Lower lobe of right lung (tissue), 2 donors: ENCODE data around the gene UBASH3A. TPM values are rescaled to one million over a fixed set of nuclear protein-coding genes. Genes with fewer than 3 reads are reported as not detected.

Experiments used
- ATAC-seq, 2 donors: fragments of 200-7000 bp; cut with Tn5 transposase; one replicate each; pipeline ENCODE4 v1.9.1; 2020 to 2022; ENCODE audit warnings: mild to moderate bottlenecking in 2 of 2, moderate library complexity in 2 of 2
- DNase-seq: peaks from one replicate; pipeline ENCODE4 v3.0.0-alpha.2; 2020
- H3K27ac ChIP-seq: fragments of 200-600 bp; one replicate; pipeline ENCODE4 v1.8.0; 2022
- H3K27me3 ChIP-seq: fragments of 200-600 bp; one replicate; pipeline ENCODE4 v1.8.0; 2022; ENCODE audit warnings: low read depth
- H3K36me3 ChIP-seq: fragments of 200-600 bp; one replicate; pipeline ENCODE4 v1.8.0; 2022; ENCODE audit warnings: mild to moderate bottlenecking
- H3K4me1 ChIP-seq: fragments of 200-600 bp; one replicate; pipeline ENCODE4 v1.8.0; 2022
- H3K4me3 ChIP-seq: fragments of 200-600 bp; one replicate; pipeline ENCODE4 v1.8.0; 2022; ENCODE audit warnings: mild to moderate bottlenecking
- H3K9me3 ChIP-seq: fragments of 200-600 bp; one replicate; pipeline ENCODE4 v1.8.0; 2022
- CTCF ChIP-seq: fragments of 200-600 bp; IDR thresholded peaks from one replicate; pipeline ENCODE4 v1.8.0; 2022; ENCODE audit warnings: antibody characterized with exemption, mild to moderate bottlenecking
- intact Hi-C: fragments of 100-400 bp; cut with DNase I; formaldehyde crosslinking; loops from one replicate; pipeline ENCODE4 v1.11.0; 2022
- total RNA-seq: library from RNA; stranded (reverse); fragmentation: NEBNext Ultra II Directional; extraction: Animal tissue kit (Norgen Biotek cat#: 25700); gene quantifications from one replicate; pipeline ENCODE4 v1.2.1, GENCODE V29; 2021
- donor health status: DM: no; HTN: yes; CAD: no; lungs with severe emphysema.

UBASH3A gene
- total RNA-seq, 1 donor from 2014 or later, result 1.2 TPM

- no peak overlapping the region for H3K4me3 ChIP-seq
- no peaks in the 10 kb centered on the region for H3K36me3 ChIP-seq
- no peaks in the 10 kb centered on the region for H3K4me1 ChIP-seq
- ATAC-seq (no peak), DNase-seq (no peak)
- H3K9me3 ChIP-seq, result peaks cover 6% of the 10 kb centered on the region
- no peak for TF ChIP-seq CTCF
- intact Hi-C loops, result no loop called here
- H3K27me3 ChIP-seq, result no peaks in the 10 kb centered on the region
- no peak overlapping the region for H3K27ac ChIP-seq
Observed at GRCh38 chr21:42432695-42433094, 29.0 kb downstream of the UBASH3A start.

DNA sequence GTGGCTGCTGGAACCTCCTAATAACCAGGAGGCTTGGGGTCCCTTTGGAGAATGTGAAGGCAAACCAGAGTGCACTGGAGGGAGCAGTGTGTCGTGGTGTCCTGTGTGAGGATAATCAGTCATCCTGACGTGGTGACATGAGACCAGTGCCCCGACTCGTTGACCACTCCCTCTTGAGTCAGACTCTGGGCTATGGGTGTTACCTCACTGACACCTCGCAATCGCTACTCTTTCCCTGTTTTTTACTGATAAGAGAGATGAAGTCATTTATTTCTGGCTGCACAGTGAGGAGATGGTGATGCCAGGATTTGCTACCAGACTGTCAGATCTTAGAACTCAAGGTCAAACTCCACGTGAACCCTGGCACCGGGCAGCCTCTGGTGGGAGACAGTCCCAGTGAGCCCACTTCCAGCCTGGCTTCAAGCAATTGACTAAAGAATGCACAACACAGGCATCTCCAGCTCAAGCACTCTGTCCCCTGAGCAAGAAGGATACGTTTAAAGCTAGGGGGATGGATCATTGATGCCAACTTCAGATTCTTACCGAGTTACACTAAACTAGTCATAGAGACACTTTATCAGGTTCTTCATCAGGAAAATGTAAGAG is 30.3 kb downstream of the UBASH3A start:
- H3K9me3 ChIP-seq, result peaks cover 6% of the 10 kb centered on the region
- no peaks in the 10 kb centered on the region for H3K27me3 ChIP-seq
- H3K36me3 ChIP-seq, result no peaks in the 10 kb centered on the region
- no peaks in the 10 kb centered on the region for H3K4me1 ChIP-seq
- TF ChIP-seq CTCF, result no peak
- ATAC-seq (no peak), DNase-seq (no peak)
- intact Hi-C loops, result no loop called here
- H3K27ac ChIP-seq, result no peak overlapping the region
- no peak overlapping the region for H3K4me3 ChIP-seq

GRCh38 chr21:42434884-42435283 is 31.2 kb downstream of the UBASH3A start:
- intact Hi-C loops, result no loop called here
- Histone ChIP-seq H3K4me3 (no peak overlapping the region), H3K27ac (no peak overlapping the region), H3K36me3 (no peaks in the 10 kb centered on the region), H3K4me1 (no peaks in the 10 kb centered on the region), H3K9me3 (peaks cover 6% of the 10 kb centered on the region), H3K27me3 (no peaks in the 10 kb centered on the region)
- TF ChIP-seq CTCF, result no peak
- ATAC-seq, result no peak
- no peak for DNase-seq

DNA sequence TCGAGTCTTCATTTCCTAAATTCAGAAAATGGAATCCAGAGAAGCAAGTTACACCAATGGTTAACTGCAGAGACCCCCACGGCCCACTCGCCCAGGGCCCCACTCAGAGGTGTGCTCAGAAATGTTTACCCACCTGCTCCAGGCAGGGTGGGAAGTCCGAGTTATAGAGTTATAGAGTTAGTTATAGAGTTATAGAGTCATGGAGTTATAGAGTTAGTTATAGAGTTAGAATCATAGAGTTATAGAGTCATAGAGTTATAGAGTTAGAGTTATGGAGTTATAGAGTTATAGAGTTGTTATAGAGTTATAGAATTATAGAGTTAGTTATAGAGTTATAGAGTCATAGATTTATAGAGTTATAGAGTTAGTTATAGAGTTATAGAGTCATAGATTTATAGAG is 31.7 kb downstream of the UBASH3A start:
- DNase-seq (no peak), ATAC-seq (no peak)
- H3K4me3 ChIP-seq, result no peak overlapping the region
- no peaks in the 10 kb centered on the region for H3K4me1 ChIP-seq
- no peaks in the 10 kb centered on the region for H3K27me3 ChIP-seq
- no peak for TF ChIP-seq CTCF
- peaks cover 6% of the 10 kb centered on the region for H3K9me3 ChIP-seq
- H3K36me3 ChIP-seq, result no peaks in the 10 kb centered on the region
- no peak overlapping the region for H3K27ac ChIP-seq
- intact Hi-C loops, result no loop called here

- no peak for DNase-seq
- Histone ChIP-seq H3K36me3 (no peaks in the 10 kb centered on the region), H3K4me1 (no peaks in the 10 kb centered on the region), H3K27me3 (no peaks in the 10 kb centered on the region), H3K27ac (no peak overlapping the region), H3K4me3 (no peak overlapping the region), H3K9me3 (peaks cover 6% of the 10 kb centered on the region)
- intact Hi-C loops, result no loop called here
- TF ChIP-seq CTCF, result no peak
- no peak for ATAC-seq
Observed at GRCh38 chr21:42435833-42436232, 32.1 kb downstream of the UBASH3A start.
